ENCODE results near the gene SEMA6D.

DNA sequence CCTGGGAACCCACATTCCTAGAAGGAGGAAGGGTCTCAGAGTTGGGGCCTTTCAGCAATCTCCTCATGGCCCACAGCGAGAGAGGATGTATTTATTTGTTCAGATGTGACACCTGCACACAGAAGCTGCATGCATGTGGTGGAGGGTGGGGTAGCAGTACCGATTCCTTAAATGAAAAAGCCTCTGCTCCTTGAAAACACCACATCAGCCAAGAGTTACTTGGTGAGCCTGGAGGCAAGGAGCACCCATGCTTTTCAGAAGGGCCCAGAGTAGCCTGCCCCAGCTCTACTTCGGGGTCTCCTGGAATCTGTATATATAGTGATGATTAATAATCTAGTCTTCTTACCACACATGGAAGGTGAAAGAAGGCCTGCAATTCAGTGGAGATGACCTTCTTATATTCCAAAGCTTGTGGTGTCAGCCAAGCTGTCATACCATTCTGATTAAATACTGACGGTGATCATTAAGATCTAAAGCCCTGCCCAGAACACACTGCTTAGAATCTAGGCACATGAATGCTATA is 33.5 kb downstream of the SEMA6D start:
- TF ChIP-seq CTCF (conservative IDR thresholded peaks at IDR 0.05 in 1 of 2, IDR thresholded peaks at IDR 0.05 in 1 of 2; ENCODE audit: low read depth in 1 of 2, low read length in 2 of 2) (no peak), EZH2 (IDR thresholded peaks at IDR 0.05; ENCODE audit: low read length, missing control alignments) (no peak)
